Measurements from ENCODE around the gene MZB1. TPM values are rescaled to one million over a fixed set of nuclear protein-coding genes. Genes with fewer than 3 reads are reported as not detected.

MZB1 gene, protein sequence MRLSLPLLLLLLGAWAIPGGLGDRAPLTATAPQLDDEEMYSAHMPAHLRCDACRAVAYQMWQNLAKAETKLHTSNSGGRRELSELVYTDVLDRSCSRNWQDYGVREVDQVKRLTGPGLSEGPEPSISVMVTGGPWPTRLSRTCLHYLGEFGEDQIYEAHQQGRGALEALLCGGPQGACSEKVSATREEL
- total RNA-seq = 0.62 TPM
- under 1 TPM; 0.22 to 0.95 (median 0.42) TPM for polyA plus RNA-seq (ENCODE audit: insufficient read depth in 1 of 8, insufficient read length in 8 of 8, low replicate concordance in 1 of 8)
- long read RNA-seq, donor 1 = 0 reads
- long read RNA-seq, donor 2 = 0 reads
- long read RNA-seq, donor 3 = 0 reads
- long read RNA-seq, donor 4 = 0 reads
- long read RNA-seq, donor 5, partial matches to known transcripts = 0 of 3 reads
- long read RNA-seq, donor 5, other reads (novel, unspliced or antisense) = 0 of 3 reads
- long read RNA-seq, donor 6 = 0 reads
- long read RNA-seq, donor 7 = 0 reads
- long read RNA-seq, donor 8 = 0 reads
- long read RNA-seq, donor 9 = 0 reads
- long read RNA-seq, donor 10 = 0 reads
- long read RNA-seq, donor 11 = 0 reads

GRCh38 chr5:139389701-139390638, at the start of gene MZB1:
Gene MZB1, minus strand, starts transcription at chr5:139389913. Its CDS starts 57 bp downstream, at chr5:139389856.
- no peak for DNase-seq
- Histone ChIP-seq H3K4me1 (ENCODE audit: control insufficient read depth, insufficient read depth, low read length) (peaks cover 44% of the 10 kb centered on the region), H3K27ac (ENCODE audit: low read length) (no peak within 1 kb of the TSS), H3K36me3 (ENCODE audit: control insufficient read depth, insufficient read depth, low read length) (peaks cover 15% of the 10 kb centered on the region), H3K27me3 (ENCODE audit: control insufficient read depth, insufficient read depth, low read length) (peaks cover 30% of the 10 kb centered on the region), H3K4me3 (ENCODE audit: low read length) (no peak within 1 kb of the TSS), H3K9me3 (replicated peaks; ENCODE audit: control insufficient read depth, low read depth, low read length) (no peaks in the 10 kb centered on the region)
- 90% methylated on average over 7 of the region's 11 CpGs for WGBS (ENCODE audit: insufficient coverage)

- Histone ChIP-seq H3K9me3 (replicated peaks; ENCODE audit: control insufficient read depth, low read depth, low read length) (no peaks in the 10 kb centered on the region), H3K36me3 (ENCODE audit: control insufficient read depth, insufficient read depth, low read length) (peaks cover 10% of the 10 kb centered on the region), H3K27me3 (ENCODE audit: control insufficient read depth, insufficient read depth, low read length) (no peaks in the 10 kb centered on the region), H3K4me3 (ENCODE audit: low read length) (peak within 1 kb of the TSS; percentile 97), H3K4me1 (ENCODE audit: control insufficient read depth, insufficient read depth, low read length) (peaks cover 14% of the 10 kb centered on the region), H3K27ac (ENCODE audit: low read length) (peak within 1 kb of the TSS; percentile 99)
- peak; percentile 97 for DNase-seq
- 2% methylated on average over 49 of the region's 49 CpGs for WGBS (ENCODE audit: insufficient coverage)
Measured at GRCh38 chr5:139439013-139439903, 49.5 kb upstream of the MZB1 start, which contains the start of gene DNAJC18. Gene DNAJC18, minus strand, starts transcription at chr5:139439525. Its CDS starts 80 bp downstream, at chr5:139439445.

- Histone ChIP-seq H3K27ac (ENCODE audit: low read length) (peak overlapping the region; percentile 69), H3K4me1 (ENCODE audit: control insufficient read depth, insufficient read depth, low read length) (peaks cover 11% of the 10 kb centered on the region)
- DNase-seq = no peak
Measured at GRCh38 chr5:139438707-139439012, 48.9 kb upstream of the MZB1 start.

GRCh38 chr5:139435676-139436075, 46.0 kb upstream of the MZB1 start:
- Histone ChIP-seq H3K9me3 (replicated peaks; ENCODE audit: control insufficient read depth, low read depth, low read length) (no peaks in the 10 kb centered on the region), H3K27me3 (ENCODE audit: control insufficient read depth, insufficient read depth, low read length) (no peaks in the 10 kb centered on the region), H3K4me3 (ENCODE audit: low read length) (no peak overlapping the region), H3K4me1 (ENCODE audit: control insufficient read depth, insufficient read depth, low read length) (peaks cover 11% of the 10 kb centered on the region), H3K36me3 (ENCODE audit: control insufficient read depth, insufficient read depth, low read length) (peaks cover 22% of the 10 kb centered on the region), H3K27ac (ENCODE audit: low read length) (no peak overlapping the region)
- DNase-seq = no peak
- no CpG with 5 or more reads among the region's 3 CpGs for WGBS (ENCODE audit: insufficient coverage)

More at GRCh38 chr5:139438707-139439012, 48.9 kb upstream of the MZB1 start:
- Histone ChIP-seq H3K4me3 (ENCODE audit: low read length) (peak overlapping the region; percentile 97), H3K27me3 (ENCODE audit: control insufficient read depth, insufficient read depth, low read length) (no peaks in the 10 kb centered on the region), H3K36me3 (ENCODE audit: control insufficient read depth, insufficient read depth, low read length) (peaks cover 12% of the 10 kb centered on the region), H3K9me3 (replicated peaks; ENCODE audit: control insufficient read depth, low read depth, low read length) (no peaks in the 10 kb centered on the region)
- WGBS (ENCODE audit: insufficient coverage) = 15% methylated on average over 7 of the region's 8 CpGs

- Histone ChIP-seq H3K36me3 (ENCODE audit: control insufficient read depth, insufficient read depth, low read length) (peaks cover 33% of the 10 kb centered on the region), H3K4me1 (ENCODE audit: control insufficient read depth, insufficient read depth, low read length) (no peaks in the 10 kb centered on the region), H3K9me3 (replicated peaks; ENCODE audit: control insufficient read depth, low read depth, low read length) (no peaks in the 10 kb centered on the region), H3K27me3 (ENCODE audit: control insufficient read depth, insufficient read depth, low read length) (no peaks in the 10 kb centered on the region), H3K27ac (ENCODE audit: low read length) (no peak overlapping the region), H3K4me3 (ENCODE audit: low read length) (no peak overlapping the region)
- DNase-seq = no peak
- WGBS (ENCODE audit: insufficient coverage) = no CpG with 5 or more reads among the region's 1 CpG
Measured at GRCh38 chr5:139431706-139432105, 42.0 kb upstream of the MZB1 start.

GRCh38 chr5:139430015-139430414, 40.3 kb upstream of the MZB1 start:
- Histone ChIP-seq H3K9me3 (replicated peaks; ENCODE audit: control insufficient read depth, low read depth, low read length) (no peaks in the 10 kb centered on the region), H3K4me1 (ENCODE audit: control insufficient read depth, insufficient read depth, low read length) (no peaks in the 10 kb centered on the region), H3K27me3 (ENCODE audit: control insufficient read depth, insufficient read depth, low read length) (no peaks in the 10 kb centered on the region), H3K4me3 (ENCODE audit: low read length) (no peak overlapping the region), H3K27ac (ENCODE audit: low read length) (no peak overlapping the region), H3K36me3 (ENCODE audit: control insufficient read depth, insufficient read depth, low read length) (peaks cover 44% of the 10 kb centered on the region)
- WGBS (ENCODE audit: insufficient coverage) = no CpG with 5 or more reads among the region's 2 CpGs
- no peak for DNase-seq

- Histone ChIP-seq H3K36me3 (ENCODE audit: control insufficient read depth, insufficient read depth, low read length) (peaks cover 53% of the 10 kb centered on the region), H3K4me3 (ENCODE audit: low read length) (no peak overlapping the region), H3K9me3 (replicated peaks; ENCODE audit: control insufficient read depth, low read depth, low read length) (no peaks in the 10 kb centered on the region), H3K4me1 (ENCODE audit: control insufficient read depth, insufficient read depth, low read length) (no peaks in the 10 kb centered on the region), H3K27me3 (ENCODE audit: control insufficient read depth, insufficient read depth, low read length) (no peaks in the 10 kb centered on the region), H3K27ac (ENCODE audit: low read length) (no peak overlapping the region)
- no peak for DNase-seq
- WGBS (ENCODE audit: insufficient coverage) = 87% methylated on average over 7 of the region's 8 CpGs
Measured at GRCh38 chr5:139426203-139426885, 36.6 kb upstream of the MZB1 start.

DNA sequence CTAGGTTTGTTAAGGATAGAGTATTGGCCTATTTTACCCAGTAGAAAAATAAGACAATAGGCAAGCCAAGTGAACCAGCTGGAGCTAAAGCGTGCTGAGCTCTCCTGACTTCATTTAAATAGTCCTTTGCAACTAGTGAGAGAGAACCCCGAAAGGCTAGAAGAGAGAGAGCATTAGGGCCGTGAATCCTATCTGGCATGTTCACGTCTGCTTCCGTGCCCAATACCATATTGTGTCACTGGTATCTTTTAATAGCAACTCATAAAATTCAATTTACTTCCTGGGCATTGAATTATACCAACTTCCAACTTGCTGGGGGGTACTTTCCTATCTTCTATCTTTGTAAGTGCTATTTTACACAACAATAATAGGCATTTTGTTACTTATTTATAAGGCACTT, 35.8 kb upstream of the MZB1 start:
- Histone ChIP-seq H3K4me1 (ENCODE audit: control insufficient read depth, insufficient read depth, low read length) (no peaks in the 10 kb centered on the region), H3K4me3 (ENCODE audit: low read length) (no peak overlapping the region), H3K9me3 (replicated peaks; ENCODE audit: control insufficient read depth, low read depth, low read length) (no peaks in the 10 kb centered on the region), H3K36me3 (ENCODE audit: control insufficient read depth, insufficient read depth, low read length) (peaks cover 57% of the 10 kb centered on the region), H3K27me3 (ENCODE audit: control insufficient read depth, insufficient read depth, low read length) (no peaks in the 10 kb centered on the region), H3K27ac (ENCODE audit: low read length) (no peak overlapping the region)
- WGBS (ENCODE audit: insufficient coverage) = 57% methylated on average over 1 of the region's 5 CpGs
- no peak for DNase-seq

DNA sequence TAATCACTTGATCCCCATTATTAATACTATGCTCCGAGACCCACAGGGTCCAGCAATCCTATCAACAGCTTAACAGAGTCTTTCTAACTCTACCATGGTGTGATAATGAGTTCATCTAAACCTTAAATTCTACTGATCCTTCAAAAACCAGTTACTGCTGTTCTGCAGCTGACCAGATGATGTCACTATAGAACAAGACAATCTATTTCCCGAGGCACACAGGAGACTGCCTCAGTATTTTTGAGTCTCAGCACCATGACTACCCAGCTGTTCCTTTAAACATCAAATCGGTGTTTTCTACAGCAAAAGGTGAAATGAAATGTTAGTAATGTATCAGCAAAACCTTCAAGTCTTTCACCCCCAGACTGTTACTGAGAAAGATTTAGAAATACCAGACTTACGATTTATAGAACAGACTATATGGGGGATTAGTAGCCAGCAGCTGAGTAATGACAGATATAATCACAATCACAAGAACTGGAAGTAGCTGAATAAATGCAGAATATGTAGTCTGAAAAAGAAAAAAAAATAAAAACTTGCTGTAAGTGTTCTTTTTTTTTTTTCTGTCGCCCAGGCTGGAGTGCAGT, 32.7 kb upstream of the MZB1 start:
- no peaks in the 10 kb centered on the region for H3K27me3 ChIP-seq (ENCODE audit: control insufficient read depth, insufficient read depth, low read length)
- peaks cover 65% of the 10 kb centered on the region for H3K36me3 ChIP-seq (ENCODE audit: control insufficient read depth, insufficient read depth, low read length)
- peaks cover 22% of the 10 kb centered on the region for H3K4me1 ChIP-seq (ENCODE audit: control insufficient read depth, insufficient read depth, low read length)
- H3K27ac ChIP-seq (ENCODE audit: low read length) = peak overlapping the region; percentile 2
- H3K9me3 ChIP-seq (replicated peaks; ENCODE audit: control insufficient read depth, low read depth, low read length) = no peaks in the 10 kb centered on the region
- DNase-seq = peak; percentile 87
- H3K4me3 ChIP-seq (ENCODE audit: low read length) = no peak overlapping the region
- WGBS (ENCODE audit: insufficient coverage) = no CpG with 5 or more reads among the region's 5 CpGs

Measured in muscle of leg (tissue), 16 donors.